ENCODE results near the gene NME7. TPM values are rescaled to one million over a fixed set of nuclear protein-coding genes. Genes with fewer than 3 reads are reported as not detected.

Gene NME7
- total RNA-seq, 1 experiment from 2014 or later, result 30.3 TPM

GRCh38 chr1:169117014-169117413, 250.6 kb downstream of the NME7 start:
- no peak for ATAC-seq
- no peaks in the 10 kb centered on the region for H3K9me3 ChIP-seq (ENCODE audit: control insufficient read depth, insufficient read depth, low read depth, low read length)
- H3K4me1 ChIP-seq (ENCODE audit: control insufficient read depth, insufficient read depth, low read length), result peaks cover 26% of the 10 kb centered on the region
- H3K36me3 ChIP-seq (ENCODE audit: control insufficient read depth, insufficient read depth, low read length), result peaks cover 5% of the 10 kb centered on the region; the same call in 1 of the 2 replicates
- in situ Hi-C loops (cut with HindIII; ENCODE audit: low pct_unique_long_range_greater_than_20kb, low sequenced_read_pairs) (no loop called here), intact Hi-C loops (cut with micrococcal nuclease; ENCODE audit: unreplicated experiment) (no loop called here)
- no peak overlapping the region for H3K4me3 ChIP-seq (ENCODE audit: low read depth in 2 of 2, low read length in 2 of 2)
- H3K27me3 ChIP-seq (ENCODE audit: control insufficient read depth, insufficient read depth, low read length), result no peaks in the 10 kb centered on the region
- ChIA-PET CTCF (no interaction called here), POLR2A (no interaction called here)
- no peak for DNase-seq (ENCODE audit: low read depth, low spot score)
- TSS peak; percentile 24 for BruUV-seq (replicated peaks)
- TF ChIP-seq TCF7L2 (IDR thresholded peaks at IDR 0.05; ENCODE audit: low read depth, low read length) (no peak), POLR2AphosphoS5 (IDR thresholded peaks at IDR 0.05; ENCODE audit: low read depth, low read length) (no peak), CTCF (IDR thresholded peaks at IDR 0.05) (no peak), REST (IDR thresholded peaks at IDR 0.05; ENCODE audit: insufficient read depth in 1 of 2, low read depth in 2 of 2, low read length in 1 of 2) (no peak), SIN3A (IDR thresholded peaks at IDR 0.05; ENCODE audit: borderline replicate concordance, insufficient read depth, low read depth, low read length) (no peak)
- no peak overlapping the region for H3K27ac ChIP-seq (ENCODE audit: low read length)

- ChIA-PET POLR2A (no interaction called here), CTCF (no interaction called here)
- intact Hi-C loops (cut with micrococcal nuclease; ENCODE audit: unreplicated experiment), result no loop called here
- Histone ChIP-seq H3K36me3 (ENCODE audit: control insufficient read depth, insufficient read depth, low read length) (peaks cover 5% of the 10 kb centered on the region; the same call in 1 of the 2 replicates), H3K4me1 (ENCODE audit: control insufficient read depth, insufficient read depth, low read length) (peaks cover 35% of the 10 kb centered on the region), H3K27ac (ENCODE audit: low read length) (no peak overlapping the region), H3K4me3 (ENCODE audit: low read depth in 2 of 2, low read length in 2 of 2) (no peak overlapping the region), H3K27me3 (ENCODE audit: control insufficient read depth, insufficient read depth, low read length) (no peaks in the 10 kb centered on the region), H3K9me3 (ENCODE audit: control insufficient read depth, insufficient read depth, low read depth, low read length) (no peaks in the 10 kb centered on the region)
- no TSS peak for BruUV-seq (replicated peaks)
- TF ChIP-seq TCF7L2 (IDR thresholded peaks at IDR 0.05; ENCODE audit: low read depth, low read length) (no peak), REST (IDR thresholded peaks at IDR 0.05; ENCODE audit: insufficient read depth in 1 of 2, low read depth in 2 of 2, low read length in 1 of 2) (no peak), POLR2AphosphoS5 (IDR thresholded peaks at IDR 0.05; ENCODE audit: low read depth, low read length) (no peak), SIN3A (IDR thresholded peaks at IDR 0.05; ENCODE audit: borderline replicate concordance, insufficient read depth, low read depth, low read length) (no peak), CTCF (IDR thresholded peaks at IDR 0.05) (no peak)
- in situ Hi-C loops (cut with HindIII; ENCODE audit: low pct_unique_long_range_greater_than_20kb, low sequenced_read_pairs), result no loop called here
- ATAC-seq (no peak), DNase-seq (ENCODE audit: low read depth, low spot score) (no peak)
Observed at GRCh38 chr1:169115891-169116585, 251.6 kb downstream of the NME7 start.
